ENCODE results near the gene OR5AU1. TPM values are rescaled to one million over a fixed set of nuclear protein-coding genes. Genes with fewer than 3 reads are reported as not detected.
"Not testable (repeated sequence)": the region's sequence is repeated elsewhere in the genome, so short reads cannot be mapped to it uniquely, and the experiment has no call there.

The OR5AU1 gene
- total RNA-seq, 1 donor from 2014 or later = not detected

GRCh38 chr14:21162081-21162480 lies 6.2 kb upstream of the OR5AU1 start:
- H3K9me3 Mint-ChIP-seq = no peaks in the 10 kb centered on the region
- H3K27me3 Mint-ChIP-seq (ENCODE audit: low read depth) = peaks cover 37% of the 10 kb centered on the region
- no peak overlapping the region for H3K4me3 Mint-ChIP-seq (ENCODE audit: low read depth)
- intact Hi-C loops (cut with micrococcal nuclease) = no loop called here
- DNase-seq (ENCODE audit: low spot score) = no peak
- no peaks in the 10 kb centered on the region for H3K36me3 Mint-ChIP-seq (ENCODE audit: low read depth)
- no peak overlapping the region for H3K27ac Mint-ChIP-seq
- H3K4me1 Mint-ChIP-seq (ENCODE audit: low read depth) = peaks cover 3% of the 10 kb centered on the region

DNA sequence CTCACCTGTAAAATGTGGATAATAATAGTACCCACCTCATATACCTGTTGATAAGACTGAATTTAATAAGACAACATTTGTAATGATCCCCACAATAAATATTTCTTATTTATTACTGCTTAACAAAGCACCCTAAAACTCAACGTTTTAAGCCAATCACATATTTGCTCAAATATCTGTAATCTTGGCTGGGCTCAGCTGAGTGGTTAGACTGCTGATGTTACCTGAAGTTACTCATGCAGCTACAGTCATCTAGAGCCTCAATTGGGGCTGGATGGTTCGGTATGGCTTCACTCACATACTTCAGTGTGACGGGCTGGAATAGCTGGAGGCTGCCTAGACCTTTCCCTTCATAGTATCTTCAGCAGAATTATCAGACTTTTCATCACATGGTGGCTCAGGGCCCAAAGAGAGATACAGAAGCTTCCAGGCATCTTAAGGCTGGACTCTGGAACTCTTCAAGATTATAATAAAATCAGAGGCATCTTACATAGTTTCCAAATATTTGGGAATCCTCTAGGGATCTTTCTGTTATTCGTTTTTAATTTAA lies 4.3 kb upstream of the OR5AU1 start:
- Mint-ChIP-seq H3K4me1 (ENCODE audit: low read depth) (peaks cover under 1% of the 10 kb centered on the region), H3K27me3 (ENCODE audit: low read depth) (peaks cover 38% of the 10 kb centered on the region), H3K27ac (no peak overlapping the region), H3K36me3 (ENCODE audit: low read depth) (no peaks in the 10 kb centered on the region), H3K9me3 (no peaks in the 10 kb centered on the region), H3K4me3 (ENCODE audit: low read depth) (no peak overlapping the region)
- no peak for DNase-seq (ENCODE audit: low spot score)
- intact Hi-C loops (cut with micrococcal nuclease) = no loop called here

- H3K27ac Mint-ChIP-seq; H3K4me1 Mint-ChIP-seq (ENCODE audit: low read depth); H3K36me3 Mint-ChIP-seq (ENCODE audit: low read depth); H3K9me3 Mint-ChIP-seq; H3K4me3 Mint-ChIP-seq (ENCODE audit: low read depth); DNase-seq (ENCODE audit: low spot score); intact Hi-C loops (cut with micrococcal nuclease): not testable (repeated sequence)
- H3K27me3 Mint-ChIP-seq (ENCODE audit: low read depth) = peaks cover 36% of the 10 kb centered on the region
Observed at GRCh38 chr14:21158175-21158574, 2.3 kb upstream of the OR5AU1 start.

- Mint-ChIP-seq H3K4me1 (ENCODE audit: low read depth) (no peaks in the 10 kb centered on the region), H3K27me3 (ENCODE audit: low read depth) (peaks cover 13% of the 10 kb centered on the region), H3K27ac (no peak overlapping the region), H3K36me3 (ENCODE audit: low read depth) (no peaks in the 10 kb centered on the region), H3K4me3 (ENCODE audit: low read depth) (no peak overlapping the region), H3K9me3 (peaks cover 19% of the 10 kb centered on the region)
- DNase-seq (ENCODE audit: low spot score) = no peak
- intact Hi-C loops (cut with micrococcal nuclease) = no loop called here
Observed at GRCh38 chr14:21149641-21150367, 6.1 kb downstream of the OR5AU1 start.

GRCh38 chr14:21145437-21145836 lies 10.4 kb downstream of the OR5AU1 start:
- DNase-seq (ENCODE audit: low spot score) = no peak
- no peaks in the 10 kb centered on the region for H3K36me3 Mint-ChIP-seq (ENCODE audit: low read depth)
- H3K4me3 Mint-ChIP-seq (ENCODE audit: low read depth) = no peak overlapping the region
- no peaks in the 10 kb centered on the region for H3K4me1 Mint-ChIP-seq (ENCODE audit: low read depth)
- intact Hi-C loops (cut with micrococcal nuclease) = no loop called here
- peaks cover 4% of the 10 kb centered on the region for H3K27me3 Mint-ChIP-seq (ENCODE audit: low read depth)
- no peak overlapping the region for H3K27ac Mint-ChIP-seq
- peaks cover 23% of the 10 kb centered on the region for H3K9me3 Mint-ChIP-seq

GRCh38 chr14:21142357-21142756 lies 13.5 kb downstream of the OR5AU1 start:
- no peaks in the 10 kb centered on the region for H3K4me1 Mint-ChIP-seq (ENCODE audit: low read depth)
- intact Hi-C loops (cut with micrococcal nuclease) = no loop called here
- DNase-seq (ENCODE audit: low spot score) = no peak
- no peaks in the 10 kb centered on the region for H3K36me3 Mint-ChIP-seq (ENCODE audit: low read depth)
- peaks cover 23% of the 10 kb centered on the region for H3K9me3 Mint-ChIP-seq
- H3K27ac Mint-ChIP-seq = no peak overlapping the region
- peaks cover 2% of the 10 kb centered on the region for H3K27me3 Mint-ChIP-seq (ENCODE audit: low read depth)
- H3K4me3 Mint-ChIP-seq (ENCODE audit: low read depth) = no peak overlapping the region

DNA sequence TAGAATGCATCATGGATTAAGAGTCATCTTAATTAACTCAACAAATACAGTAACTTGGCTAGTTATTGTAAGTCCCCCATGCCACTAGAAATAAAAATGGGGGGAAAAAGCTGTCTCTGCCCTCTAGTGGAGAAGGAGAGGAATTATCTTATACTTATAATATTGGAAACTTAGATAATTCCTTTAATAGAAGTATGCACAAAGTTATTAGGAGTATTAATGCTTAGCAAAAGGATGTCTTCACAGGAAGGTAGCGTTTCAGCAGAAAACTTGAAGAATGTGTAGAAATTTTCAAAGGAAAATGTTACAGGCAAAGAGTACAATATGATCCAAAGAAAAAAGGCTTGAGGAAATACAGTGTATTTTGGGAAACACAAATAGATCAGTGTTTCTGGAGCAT lies 19.8 kb downstream of the OR5AU1 start:
- H3K4me3 Mint-ChIP-seq (ENCODE audit: low read depth) = no peak overlapping the region
- no peaks in the 10 kb centered on the region for H3K36me3 Mint-ChIP-seq (ENCODE audit: low read depth)
- H3K4me1 Mint-ChIP-seq (ENCODE audit: low read depth) = no peaks in the 10 kb centered on the region
- intact Hi-C loops (cut with micrococcal nuclease) = no loop called here
- H3K27me3 Mint-ChIP-seq (ENCODE audit: low read depth) = peaks cover 4% of the 10 kb centered on the region
- H3K27ac Mint-ChIP-seq = no peak overlapping the region
- DNase-seq (ENCODE audit: low spot score) = no peak
- H3K9me3 Mint-ChIP-seq = no peaks in the 10 kb centered on the region

GRCh38 chr14:21133901-21134300 lies 22.0 kb downstream of the OR5AU1 start:
- Mint-ChIP-seq H3K27me3 (ENCODE audit: low read depth) (peaks cover 8% of the 10 kb centered on the region), H3K36me3 (ENCODE audit: low read depth) (no peaks in the 10 kb centered on the region), H3K27ac (no peak overlapping the region), H3K4me3 (ENCODE audit: low read depth) (no peak overlapping the region), H3K9me3 (no peaks in the 10 kb centered on the region), H3K4me1 (ENCODE audit: low read depth) (no peaks in the 10 kb centered on the region)
- intact Hi-C loops (cut with micrococcal nuclease) = no loop called here
- no peak for DNase-seq (ENCODE audit: low spot score)

- H3K9me3 Mint-ChIP-seq = no peaks in the 10 kb centered on the region
- intact Hi-C loops (cut with micrococcal nuclease) = no loop called here
- H3K27me3 Mint-ChIP-seq (ENCODE audit: low read depth) = peaks cover 17% of the 10 kb centered on the region
- no peak overlapping the region for H3K4me3 Mint-ChIP-seq (ENCODE audit: low read depth)
- H3K4me1 Mint-ChIP-seq (ENCODE audit: low read depth) = peaks cover 4% of the 10 kb centered on the region
- H3K27ac Mint-ChIP-seq = no peak overlapping the region
- no peaks in the 10 kb centered on the region for H3K36me3 Mint-ChIP-seq (ENCODE audit: low read depth)
- DNase-seq (ENCODE audit: low spot score) = no peak
Observed at GRCh38 chr14:21123429-21123828, 32.4 kb downstream of the OR5AU1 start.

GRCh38 chr14:21121122-21121521 lies 34.7 kb downstream of the OR5AU1 start:
- H3K36me3 Mint-ChIP-seq (ENCODE audit: low read depth) = no peaks in the 10 kb centered on the region
- no peak for DNase-seq (ENCODE audit: low spot score)
- H3K4me3 Mint-ChIP-seq (ENCODE audit: low read depth) = no peak overlapping the region
- intact Hi-C loops (cut with micrococcal nuclease) = no loop called here
- peaks cover 1% of the 10 kb centered on the region for H3K27me3 Mint-ChIP-seq (ENCODE audit: low read depth)
- H3K4me1 Mint-ChIP-seq (ENCODE audit: low read depth) = peaks cover 4% of the 10 kb centered on the region
- no peaks in the 10 kb centered on the region for H3K9me3 Mint-ChIP-seq
- no peak overlapping the region for H3K27ac Mint-ChIP-seq

- no peaks in the 10 kb centered on the region for H3K27me3 Mint-ChIP-seq (ENCODE audit: low read depth)
- intact Hi-C loops (cut with micrococcal nuclease) = no loop called here
- peaks cover 4% of the 10 kb centered on the region for H3K4me1 Mint-ChIP-seq (ENCODE audit: low read depth)
- no peak overlapping the region for H3K27ac Mint-ChIP-seq
- no peaks in the 10 kb centered on the region for H3K9me3 Mint-ChIP-seq
- no peak overlapping the region for H3K4me3 Mint-ChIP-seq (ENCODE audit: low read depth)
- DNase-seq (ENCODE audit: low spot score) = no peak
- H3K36me3 Mint-ChIP-seq (ENCODE audit: low read depth) = no peaks in the 10 kb centered on the region
Observed at GRCh38 chr14:21120686-21121085, 35.2 kb downstream of the OR5AU1 start.

- intact Hi-C loops (cut with micrococcal nuclease) = no loop called here
- Mint-ChIP-seq H3K27me3 (ENCODE audit: low read depth) (no peaks in the 10 kb centered on the region), H3K9me3 (no peaks in the 10 kb centered on the region), H3K27ac (no peak overlapping the region), H3K4me1 (ENCODE audit: low read depth) (peaks cover 4% of the 10 kb centered on the region), H3K4me3 (ENCODE audit: low read depth) (no peak overlapping the region), H3K36me3 (ENCODE audit: low read depth) (no peaks in the 10 kb centered on the region)
- no peak for DNase-seq (ENCODE audit: low spot score)
Observed at GRCh38 chr14:21118933-21119332, 36.9 kb downstream of the OR5AU1 start.

- H3K27ac Mint-ChIP-seq = no peak overlapping the region
- no peak overlapping the region for H3K4me3 Mint-ChIP-seq (ENCODE audit: low read depth)
- DNase-seq (ENCODE audit: low spot score) = no peak
- intact Hi-C loops (cut with micrococcal nuclease) = no loop called here
- no peaks in the 10 kb centered on the region for H3K9me3 Mint-ChIP-seq
- H3K36me3 Mint-ChIP-seq (ENCODE audit: low read depth) = no peaks in the 10 kb centered on the region
- no peaks in the 10 kb centered on the region for H3K27me3 Mint-ChIP-seq (ENCODE audit: low read depth)
- peaks cover 11% of the 10 kb centered on the region for H3K4me1 Mint-ChIP-seq (ENCODE audit: low read depth)
Observed at GRCh38 chr14:21113369-21113768, 42.5 kb downstream of the OR5AU1 start.

All from activated T-helper 2 cell treated with anti-CD3 and anti-CD28 coated beads, Interferon-gamma antibody, Interleukin-2, Interleukin-4, amounts not matched to agents 10 μg/mL and 5 μg/mL and 100 μg/mL, durations not matched to agents 14 hours and 24 hours and 36 hours (primary cell).